Endothelial cell of umbilical vein (primary cell): ENCODE results near the gene SRP9.
"Not testable (repeated sequence)": the region's sequence is repeated elsewhere in the genome, so short reads cannot be mapped to it uniquely, and the experiment has no call there.

Experiments
- CTCF ChIP-seq, 2 donors: IDR thresholded peaks; 1 replicate in 1 of 2; 2 replicates in 1 of 2; pipeline ENCODE4 v1.5.1; 2011; ENCODE audit warnings: low read length in 2 of 2, mild to moderate bottlenecking in 2 of 2, moderate library complexity in 2 of 2, control low read depth in 1 of 2, inconsistent platforms in 1 of 2, low read depth in 1 of 2; ENCODE audit not compliant: insufficient read depth in 1 of 2; ENCODE audit errors: extremely low read depth in 1 of 2
- POLR2A ChIP-seq: IDR thresholded peaks from 2 replicates; pipeline ENCODE4 v1.6.1; 2012; ENCODE audit warnings: low read depth, mild to moderate bottlenecking, control low read depth, low read length

GRCh38 chr1:225759972-225760371 is 17.7 kb upstream of the SRP9 start:
- not testable (repeated sequence) for TF ChIP-seq CTCF (IDR thresholded peaks at IDR 0.05; ENCODE audit: extremely low read depth in 1 of 2, insufficient read depth in 1 of 2, low read depth in 1 of 2, low read length in 2 of 2); POLR2A
